Type B pancreatic cell (in vitro differentiated cells): ENCODE measurements around the gene UQCRQ. TPM values are rescaled to one million over a fixed set of nuclear protein-coding genes. Genes with fewer than 3 reads are reported as not detected.
A peak's percentile ranks its signal among the peaks of the same experiment; 100 is the strongest.

ENCODE experiments used
- DNase-seq: peaks from one replicate; pipeline ENCODE4 v3.0.0; 2021; ENCODE audit warnings: mixed read lengths; ENCODE audit not compliant: unreplicated experiment; ENCODE audit errors: extremely low spot score
- H3K27ac Mint-ChIP-seq: 2 replicates; pipeline ENCODE4 v1.8.0; 2021; ENCODE audit warnings: mild to moderate bottlenecking, mixed read lengths
- H3K27me3 Mint-ChIP-seq: 2 replicates; pipeline ENCODE4 v1.8.0; 2021; ENCODE audit warnings: mixed read lengths
- H3K36me3 Mint-ChIP-seq: 2 replicates; pipeline ENCODE4 v1.8.0; 2021; ENCODE audit warnings: mixed read lengths
- H3K4me1 Mint-ChIP-seq: one replicate; pipeline ENCODE4 v1.8.0; 2021; ENCODE audit warnings: mixed read lengths; ENCODE audit not compliant: unreplicated experiment
- H3K4me3 Mint-ChIP-seq: 2 replicates; pipeline ENCODE4 v1.8.0; 2021; ENCODE audit warnings: mild to moderate bottlenecking, mixed read lengths
- H3K9me3 Mint-ChIP-seq: 2 replicates; pipeline ENCODE4 v1.8.0; 2021; ENCODE audit warnings: mixed read lengths
- total RNA-seq: library from RNA; stranded (reverse); gene quantifications from 2 replicates; pipeline ENCODE4 v1.2.1, GENCODE V29; 2021; ENCODE audit warnings: low replicate concordance
- TF ChIP-seq, protein P1 (sequence below): fragments of 200-600 bp; sonication (generic); conservative IDR thresholded peaks from 2 replicates; pipeline ENCODE4 v1.5.0; 2021; ENCODE audit warnings: antibody characterized with exemption, mild to moderate bottlenecking

Gene UQCRQ
- total RNA-seq, 1 donor from 2014 or later: 445 TPM

DNA sequence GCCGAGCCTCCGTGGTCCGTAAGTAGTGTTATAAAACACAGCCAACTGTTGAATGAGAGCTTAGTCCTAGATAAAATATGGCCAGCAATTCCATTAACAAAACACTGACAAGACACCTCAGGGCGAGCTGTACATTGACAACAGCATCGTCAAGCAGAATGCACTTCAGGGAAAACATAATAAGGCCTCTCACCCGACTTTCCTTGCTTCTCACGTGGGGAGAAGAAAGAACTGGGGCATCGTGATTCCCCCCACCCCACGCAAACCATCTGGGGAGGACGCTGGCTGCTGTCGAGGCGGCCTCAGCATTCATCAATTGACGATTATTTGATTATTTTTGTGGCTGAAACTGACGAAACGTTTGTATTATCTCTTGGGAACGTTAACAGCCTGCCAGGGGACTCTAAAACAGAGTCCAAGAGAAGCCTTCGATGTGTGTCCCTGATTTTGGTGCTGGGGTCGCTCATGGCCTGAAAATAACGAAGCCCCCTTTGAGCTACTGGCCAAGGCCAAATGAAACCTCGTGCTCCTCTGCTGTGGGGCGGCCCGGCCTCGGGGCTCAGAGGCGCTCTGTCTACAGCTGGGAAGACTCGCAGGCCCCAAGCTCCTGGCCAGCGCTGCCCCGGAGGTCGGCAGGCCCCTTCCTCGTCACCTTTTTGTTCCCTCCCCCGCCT, 637 bp upstream of the UQCRQ start:
- H3K4me1 Mint-ChIP-seq: peaks cover 31% of the 10 kb centered on the region
- TF ChIP-seq, protein P1, sequence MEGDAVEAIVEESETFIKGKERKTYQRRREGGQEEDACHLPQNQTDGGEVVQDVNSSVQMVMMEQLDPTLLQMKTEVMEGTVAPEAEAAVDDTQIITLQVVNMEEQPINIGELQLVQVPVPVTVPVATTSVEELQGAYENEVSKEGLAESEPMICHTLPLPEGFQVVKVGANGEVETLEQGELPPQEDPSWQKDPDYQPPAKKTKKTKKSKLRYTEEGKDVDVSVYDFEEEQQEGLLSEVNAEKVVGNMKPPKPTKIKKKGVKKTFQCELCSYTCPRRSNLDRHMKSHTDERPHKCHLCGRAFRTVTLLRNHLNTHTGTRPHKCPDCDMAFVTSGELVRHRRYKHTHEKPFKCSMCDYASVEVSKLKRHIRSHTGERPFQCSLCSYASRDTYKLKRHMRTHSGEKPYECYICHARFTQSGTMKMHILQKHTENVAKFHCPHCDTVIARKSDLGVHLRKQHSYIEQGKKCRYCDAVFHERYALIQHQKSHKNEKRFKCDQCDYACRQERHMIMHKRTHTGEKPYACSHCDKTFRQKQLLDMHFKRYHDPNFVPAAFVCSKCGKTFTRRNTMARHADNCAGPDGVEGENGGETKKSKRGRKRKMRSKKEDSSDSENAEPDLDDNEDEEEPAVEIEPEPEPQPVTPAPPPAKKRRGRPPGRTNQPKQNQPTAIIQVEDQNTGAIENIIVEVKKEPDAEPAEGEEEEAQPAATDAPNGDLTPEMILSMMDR: no peak
- peak overlapping the region; percentile 100 for H3K27ac Mint-ChIP-seq
- DNase-seq: no peak
- H3K36me3 Mint-ChIP-seq: peaks cover 26% of the 10 kb centered on the region
- H3K9me3 Mint-ChIP-seq: no peaks in the 10 kb centered on the region
- H3K27me3 Mint-ChIP-seq: no peaks in the 10 kb centered on the region
- H3K4me3 Mint-ChIP-seq: peak overlapping the region; percentile 100

GRCh38 chr5:132867046-132867451, 607 bp downstream of the UQCRQ start:
- H3K9me3 Mint-ChIP-seq: no peaks in the 10 kb centered on the region
- H3K27ac Mint-ChIP-seq: peak overlapping the region; percentile 100
- no peaks in the 10 kb centered on the region for H3K27me3 Mint-ChIP-seq
- H3K36me3 Mint-ChIP-seq: peaks cover 26% of the 10 kb centered on the region
- H3K4me1 Mint-ChIP-seq: peaks cover 31% of the 10 kb centered on the region
- TF ChIP-seq, protein P1: no peak
- H3K4me3 Mint-ChIP-seq: peak overlapping the region; percentile 100
- no peak for DNase-seq

- Mint-ChIP-seq H3K9me3 (no peaks in the 10 kb centered on the region), H3K4me3 (peak overlapping the region; percentile 80), H3K4me1 (peaks cover 43% of the 10 kb centered on the region), H3K27me3 (no peaks in the 10 kb centered on the region), H3K27ac (peak overlapping the region; percentile 100), H3K36me3 (peaks cover 26% of the 10 kb centered on the region)
- DNase-seq: no peak
- TF ChIP-seq, protein P1: no peak
Observed at GRCh38 chr5:132868754-132869153, 2.3 kb downstream of the UQCRQ start.

DNA sequence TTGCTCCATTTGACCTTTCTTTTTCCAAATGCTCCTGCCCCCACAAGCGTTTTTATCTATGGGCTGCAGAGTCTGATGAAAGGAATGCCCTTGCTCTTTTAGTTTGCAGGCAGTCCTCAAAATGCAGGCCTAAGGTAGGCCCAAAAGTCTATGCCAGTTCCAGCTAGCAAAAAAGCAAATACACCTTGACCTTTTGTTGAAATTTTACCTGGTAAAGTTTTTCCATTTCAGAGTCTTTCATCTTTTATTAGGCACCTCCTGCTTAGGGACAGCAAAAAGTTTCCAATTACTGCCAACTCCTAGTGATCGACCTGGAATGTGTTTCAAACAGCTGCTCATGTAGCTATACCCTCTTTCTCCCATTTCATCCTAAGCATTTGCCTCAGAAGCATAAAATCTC, 4.4 kb downstream of the UQCRQ start:
- Mint-ChIP-seq H3K4me1 (peaks cover 36% of the 10 kb centered on the region), H3K27me3 (no peaks in the 10 kb centered on the region), H3K9me3 (no peaks in the 10 kb centered on the region), H3K27ac (peak overlapping the region; percentile 32), H3K36me3 (peaks cover 26% of the 10 kb centered on the region), H3K4me3 (peak overlapping the region; percentile 31)
- no peak for DNase-seq
- TF ChIP-seq, protein P1: no peak

GRCh38 chr5:132871459-132872284, 5.2 kb downstream of the UQCRQ start:
- H3K4me1 Mint-ChIP-seq: peaks cover 32% of the 10 kb centered on the region
- no peaks in the 10 kb centered on the region for H3K9me3 Mint-ChIP-seq
- no peak overlapping the region for H3K4me3 Mint-ChIP-seq
- TF ChIP-seq, protein P1: no peak
- H3K27me3 Mint-ChIP-seq: no peaks in the 10 kb centered on the region
- H3K27ac Mint-ChIP-seq: no peak overlapping the region
- H3K36me3 Mint-ChIP-seq: peaks cover 21% of the 10 kb centered on the region
- DNase-seq: no peak
